Measurements from ENCODE around the gene TANC2. TPM values are rescaled to one million over a fixed set of nuclear protein-coding genes. Genes with fewer than 3 reads are reported as not detected.

The TANC2 gene
- total RNA-seq, 1 donor from 2014 or later, result 66.9 TPM

GRCh38 chr17:62995377-62995885 lies 29.4 kb downstream of the TANC2 start:
- Histone ChIP-seq H3K27me3 (ENCODE audit: insufficient read depth, low read length) (no peaks in the 10 kb centered on the region), H3K4me2 (ENCODE audit: low read length) (no peak overlapping the region), H2AFZ (ENCODE audit: low read depth, low read length) (no peak overlapping the region), H3K27ac (ENCODE audit: low read depth, low read length) (no peak overlapping the region), H3K79me2 (ENCODE audit: insufficient read depth, low read length) (peaks cover 98% of the 10 kb centered on the region), H3K9ac (ENCODE audit: low read length) (no peak overlapping the region), H3K9me3 (ENCODE audit: insufficient read depth, low read depth, low read length) (no peaks in the 10 kb centered on the region), H3K4me1 (ENCODE audit: insufficient read depth, low read length) (peaks cover 9% of the 10 kb centered on the region), H3K4me3 (ENCODE audit: insufficient read depth, low read depth, low read length) (no peak overlapping the region), H3K36me3 (ENCODE audit: insufficient read depth, low read length) (no peaks in the 10 kb centered on the region), H4K20me1 (ENCODE audit: insufficient read depth, low read length) (peaks cover 63% of the 10 kb centered on the region)
- H3K9me3 Mint-ChIP-seq (ENCODE audit: unreplicated experiment), result no peaks in the 10 kb centered on the region
- TF ChIP-seq EZH2 (IDR thresholded peaks at IDR 0.05; ENCODE audit: insufficient read depth, low read length) (no peak), CTCF (IDR thresholded peaks at IDR 0.05; ENCODE audit: insufficient read depth, low read depth, low read length) (peak; percentile 60)
- no peaks in the 10 kb centered on the region for H3K27me3 Mint-ChIP-seq (ENCODE audit: low read depth, unreplicated experiment)
- peaks cover 33% of the 10 kb centered on the region for H3K4me1 Mint-ChIP-seq (ENCODE audit: low read depth, unreplicated experiment)
- FAIRE-seq, result peak; percentile 17
- H3K4me3 Mint-ChIP-seq (ENCODE audit: unreplicated experiment), result no peak overlapping the region
- no peaks in the 10 kb centered on the region for H3K36me3 Mint-ChIP-seq (ENCODE audit: low read depth, unreplicated experiment)
- H3K27ac Mint-ChIP-seq (ENCODE audit: unreplicated experiment), result peak overlapping the region; percentile 44
- DNase-seq (ENCODE audit: low read depth), result peak; percentile 27

GRCh38 chr17:62996221-62996620 lies 30.2 kb downstream of the TANC2 start:
- Histone ChIP-seq H3K9ac (ENCODE audit: low read length) (no peak overlapping the region), H3K4me2 (ENCODE audit: low read length) (no peak overlapping the region), H3K27me3 (ENCODE audit: insufficient read depth, low read length) (no peaks in the 10 kb centered on the region), H3K27ac (ENCODE audit: low read depth, low read length) (no peak overlapping the region), H3K4me1 (ENCODE audit: insufficient read depth, low read length) (peaks cover 9% of the 10 kb centered on the region), H3K79me2 (ENCODE audit: insufficient read depth, low read length) (peaks cover 98% of the 10 kb centered on the region), H4K20me1 (ENCODE audit: insufficient read depth, low read length) (peaks cover 55% of the 10 kb centered on the region), H2AFZ (ENCODE audit: low read depth, low read length) (no peak overlapping the region), H3K9me3 (ENCODE audit: insufficient read depth, low read depth, low read length) (no peaks in the 10 kb centered on the region), H3K4me3 (ENCODE audit: insufficient read depth, low read depth, low read length) (no peak overlapping the region), H3K36me3 (ENCODE audit: insufficient read depth, low read length) (no peaks in the 10 kb centered on the region)
- no peak for FAIRE-seq
- Mint-ChIP-seq H3K36me3 (ENCODE audit: low read depth, unreplicated experiment) (no peaks in the 10 kb centered on the region), H3K9me3 (ENCODE audit: unreplicated experiment) (no peaks in the 10 kb centered on the region), H3K4me3 (ENCODE audit: unreplicated experiment) (no peak overlapping the region), H3K4me1 (ENCODE audit: low read depth, unreplicated experiment) (peaks cover 30% of the 10 kb centered on the region), H3K27me3 (ENCODE audit: low read depth, unreplicated experiment) (no peaks in the 10 kb centered on the region), H3K27ac (ENCODE audit: unreplicated experiment) (no peak overlapping the region)
- DNase-seq (ENCODE audit: low read depth), result no peak
- TF ChIP-seq EZH2 (IDR thresholded peaks at IDR 0.05; ENCODE audit: insufficient read depth, low read length), result no peak

- H3K27ac Mint-ChIP-seq (ENCODE audit: unreplicated experiment), result no peak overlapping the region
- FAIRE-seq (no peak), DNase-seq (ENCODE audit: low read depth) (no peak)
- no peaks in the 10 kb centered on the region for H3K27me3 Mint-ChIP-seq (ENCODE audit: low read depth, unreplicated experiment)
- H4K20me1 ChIP-seq (ENCODE audit: insufficient read depth, low read length), result peaks cover 59% of the 10 kb centered on the region
- peaks cover 30% of the 10 kb centered on the region for H3K4me1 Mint-ChIP-seq (ENCODE audit: low read depth, unreplicated experiment)
- H3K36me3 Mint-ChIP-seq (ENCODE audit: low read depth, unreplicated experiment), result no peaks in the 10 kb centered on the region
- no peaks in the 10 kb centered on the region for H3K36me3 ChIP-seq (ENCODE audit: insufficient read depth, low read length)
- H3K27me3 ChIP-seq (ENCODE audit: insufficient read depth, low read length), result no peaks in the 10 kb centered on the region
- peaks cover 98% of the 10 kb centered on the region for H3K79me2 ChIP-seq (ENCODE audit: insufficient read depth, low read length)
- peaks cover 9% of the 10 kb centered on the region for H3K4me1 ChIP-seq (ENCODE audit: insufficient read depth, low read length)
- no peak overlapping the region for H3K4me3 ChIP-seq (ENCODE audit: insufficient read depth, low read depth, low read length)
- TF ChIP-seq CTCF (IDR thresholded peaks at IDR 0.05; ENCODE audit: insufficient read depth, low read depth, low read length) (no peak), EZH2 (IDR thresholded peaks at IDR 0.05; ENCODE audit: insufficient read depth, low read length) (no peak)
- no peak overlapping the region for H3K4me3 Mint-ChIP-seq (ENCODE audit: unreplicated experiment)
- no peaks in the 10 kb centered on the region for H3K9me3 ChIP-seq (ENCODE audit: insufficient read depth, low read depth, low read length)
- H3K4me2 ChIP-seq (ENCODE audit: low read length), result no peak overlapping the region
- no peak overlapping the region for H3K9ac ChIP-seq (ENCODE audit: low read length)
- H3K9me3 Mint-ChIP-seq (ENCODE audit: unreplicated experiment), result no peaks in the 10 kb centered on the region
- H3K27ac ChIP-seq (ENCODE audit: low read depth, low read length), result no peak overlapping the region
- no peak overlapping the region for H2AFZ ChIP-seq (ENCODE audit: low read depth, low read length)
Observed at GRCh38 chr17:62998166-62998565, 32.1 kb downstream of the TANC2 start.
